HUDEP-2 (cell line): ENCODE measurements around the gene SAP130.

ENCODE experiments used
- DNase-seq, 76 experiments: peaks; one replicate each; lab custom pipeline; 2025; ENCODE audit not compliant: unreplicated experiment in 76 of 76; lab: John Stamatoyannopoulos, UW

The SAP130 gene

GRCh38 chr2:128027801-128028667 lies at the start of gene SAP130:
TSS of gene SAP130 (minus strand) at chr2:128028059. CDS start at chr2:128026292, 1,767 bp downstream.
- peak; percentile 56 to 98 (median 95) for DNase-seq

GRCh38 chr2:128076461-128077106 lies 48.7 kb upstream of the SAP130 start:
- DNase-seq = peak in 7 of 76 experiments; percentile 1 to 33 (median 17)

DNA sequence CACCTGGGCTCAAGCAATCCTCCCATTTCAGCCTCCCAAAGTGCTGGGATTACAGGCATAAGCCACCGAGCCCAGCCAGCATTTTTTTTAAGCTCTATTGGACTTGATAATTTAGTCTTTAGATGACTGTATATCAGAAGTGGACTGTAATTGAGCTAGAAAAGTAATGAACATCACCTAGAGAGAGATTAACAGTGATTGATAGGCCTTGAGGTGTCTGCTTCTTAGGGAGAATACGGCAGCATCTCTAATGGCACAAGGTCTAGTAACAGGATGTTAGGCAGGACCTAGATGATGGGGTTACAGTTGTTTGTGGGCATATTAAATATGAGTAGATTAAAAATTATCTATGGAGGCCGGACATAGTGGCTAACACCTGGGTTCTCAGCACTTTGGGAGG lies 45.4 kb upstream of the SAP130 start:
- no peak for DNase-seq

GRCh38 chr2:128069769-128070168 lies 41.9 kb upstream of the SAP130 start:
- DNase-seq = peak in 4 of 76 experiments; percentile 2 to 12 (median 10)

GRCh38 chr2:128064353-128064752 lies 36.5 kb upstream of the SAP130 start:
- no peak for DNase-seq

DNA sequence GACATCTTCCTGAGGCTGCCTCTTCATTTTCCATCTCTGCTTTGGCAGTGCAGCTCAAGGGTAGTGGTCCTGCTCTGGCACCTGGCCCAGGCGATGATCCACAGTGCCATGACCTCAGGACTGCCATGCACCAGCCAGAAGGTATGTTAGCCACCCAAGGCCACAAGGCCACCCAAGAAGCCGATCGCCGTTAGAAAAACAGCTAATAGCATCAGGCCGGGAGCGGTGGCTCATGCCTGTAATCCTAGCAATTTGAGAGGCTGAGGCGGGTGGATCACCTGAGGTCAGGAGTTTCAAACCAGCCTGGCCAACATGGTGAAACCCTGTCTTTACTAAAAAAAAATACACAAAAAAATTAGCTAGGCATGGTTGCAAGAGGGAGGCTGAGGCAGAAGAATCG lies 34.7 kb upstream of the SAP130 start:
- DNase-seq = no peak

GRCh38 chr2:128058114-128058513 lies 30.3 kb upstream of the SAP130 start:
- no peak for DNase-seq

DNA sequence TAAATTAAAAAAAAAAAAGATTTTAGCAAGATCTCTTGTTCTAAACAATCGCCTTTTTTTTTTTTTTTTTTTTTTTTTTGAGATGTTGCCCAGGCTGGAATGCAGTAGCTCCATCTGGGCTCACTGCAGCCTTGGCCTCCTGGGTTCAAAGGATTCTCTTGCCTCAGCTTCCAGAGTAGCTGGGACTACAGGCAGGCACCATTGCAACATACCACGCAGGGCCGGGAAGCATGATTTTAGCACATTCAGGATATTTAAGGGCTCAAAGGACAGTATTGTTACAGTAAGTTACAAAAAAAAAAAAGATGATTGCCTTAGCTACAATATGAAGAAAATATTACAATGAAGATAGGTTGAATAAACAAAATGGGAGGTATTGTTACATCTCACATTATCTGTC lies 29.5 kb upstream of the SAP130 start:
- no peak for DNase-seq

- DNase-seq = no peak
Observed at GRCh38 chr2:128054104-128054885, 26.4 kb upstream of the SAP130 start.

GRCh38 chr2:128053331-128053730 lies 25.5 kb upstream of the SAP130 start:
- DNase-seq = no peak

DNA sequence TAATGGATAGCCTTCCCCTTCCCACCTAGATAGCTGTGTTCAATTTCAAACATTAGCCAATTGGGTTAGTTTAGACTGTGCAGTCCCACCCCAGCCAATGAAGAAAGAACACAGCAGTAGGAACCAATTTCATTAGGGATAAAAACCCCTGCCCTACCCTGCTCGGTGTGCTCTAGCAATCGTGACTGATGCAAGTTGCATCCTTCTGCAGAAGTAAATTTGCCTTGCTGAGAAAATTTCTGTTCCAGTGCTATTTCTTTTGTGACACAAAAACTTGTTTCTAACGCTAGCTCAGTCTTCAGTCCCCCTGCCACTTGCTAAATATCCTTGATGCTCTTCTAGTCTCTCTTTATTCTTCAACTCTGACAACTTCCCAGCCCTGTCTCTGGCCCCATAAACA lies 15.2 kb upstream of the SAP130 start:
- DNase-seq = no peak

DNA sequence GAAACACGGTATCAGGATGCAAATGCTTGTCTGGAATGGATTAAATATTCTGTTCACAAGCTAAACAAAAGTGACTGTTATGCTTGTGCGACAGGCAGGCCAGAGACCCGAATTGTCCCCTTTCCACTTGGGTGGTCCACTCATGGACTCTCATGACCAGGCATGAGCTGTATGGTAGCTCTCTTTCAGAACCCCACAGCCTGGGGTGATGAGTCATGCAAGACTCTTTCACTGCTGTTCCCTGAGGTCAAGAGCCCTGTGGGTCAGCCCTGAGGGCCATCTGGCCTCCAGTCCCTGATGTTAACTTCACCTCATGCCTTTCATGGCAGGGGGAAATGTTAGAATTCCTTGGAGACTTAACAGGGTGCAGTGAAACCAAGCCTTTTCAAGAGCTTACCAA lies 13.7 kb upstream of the SAP130 start:
- no peak for DNase-seq

DNA sequence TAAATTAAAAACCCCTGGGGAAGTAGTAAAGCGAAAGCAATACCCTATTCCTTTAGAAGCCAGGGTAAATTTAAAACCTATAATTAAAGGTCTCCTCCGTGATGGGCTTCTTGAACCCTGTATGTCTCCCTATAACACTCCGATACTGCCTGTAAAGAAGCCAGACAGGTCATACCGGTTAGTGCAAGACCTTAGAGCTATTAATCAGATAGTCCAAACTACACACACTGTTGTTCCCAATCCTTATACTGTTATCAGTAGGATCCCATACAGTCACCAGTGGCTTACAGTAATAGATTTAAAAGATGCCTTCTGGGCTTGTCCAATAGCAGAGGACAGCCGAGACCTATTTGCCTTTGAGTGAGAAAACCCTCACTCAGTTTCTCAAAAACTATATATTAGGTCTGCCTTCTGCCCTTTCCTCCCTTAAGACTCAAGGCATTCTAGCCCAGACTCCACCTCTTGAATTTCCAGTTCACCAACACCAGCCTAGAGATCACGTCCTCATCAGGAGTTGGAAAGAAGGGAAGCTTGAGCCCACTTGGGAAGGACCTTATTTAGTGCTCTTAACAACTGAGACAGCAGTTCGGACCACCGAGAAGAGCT lies 12.4 kb upstream of the SAP130 start:
- no peak for DNase-seq

GRCh38 chr2:128039535-128039934 lies 11.7 kb upstream of the SAP130 start:
- DNase-seq = no peak

GRCh38 chr2:128038411-128038810 lies 10.6 kb upstream of the SAP130 start:
- DNase-seq = no peak

- no peak for DNase-seq
Observed at GRCh38 chr2:128037649-128038048, 9.8 kb upstream of the SAP130 start.

DNA sequence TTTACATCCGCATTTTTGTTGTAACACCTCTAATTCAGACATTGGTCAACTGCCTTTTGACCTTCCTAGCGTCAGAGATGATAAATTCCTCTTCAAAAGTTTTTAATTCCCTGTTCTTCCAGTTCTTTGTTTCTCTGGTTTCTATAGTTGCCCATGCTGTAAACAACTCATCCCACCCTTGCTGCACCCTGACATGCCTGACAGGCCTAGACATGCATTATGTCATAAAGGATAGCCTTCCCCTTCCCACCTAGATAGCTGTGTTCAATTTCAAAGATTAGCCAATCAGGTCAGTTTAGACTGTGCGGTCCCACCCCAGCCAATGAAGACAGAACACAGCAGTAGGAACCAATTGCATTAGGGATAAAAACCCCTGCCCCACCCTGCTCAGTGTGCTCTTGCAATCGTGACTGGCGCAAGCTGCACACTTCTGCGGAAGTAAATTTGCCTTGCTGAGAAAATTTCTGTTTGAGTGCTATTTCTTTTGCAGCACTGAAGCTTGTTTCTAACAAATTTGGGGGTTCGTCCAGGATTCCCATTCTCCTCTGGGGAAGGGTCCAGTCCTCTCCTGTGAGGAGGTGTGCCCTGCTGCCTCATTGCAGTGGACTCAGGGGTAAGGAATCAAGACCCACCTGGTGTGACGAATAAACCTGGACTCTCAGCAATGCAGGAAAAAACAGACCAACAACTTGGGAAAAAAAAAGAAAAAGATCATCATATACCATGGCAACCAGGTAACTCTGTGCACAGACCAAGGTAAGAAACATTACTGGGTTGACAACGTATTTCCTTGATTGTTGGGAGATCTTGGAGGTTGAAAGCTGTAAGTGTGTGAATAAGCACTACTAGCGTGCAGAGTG lies 9.1 kb upstream of the SAP130 start:
- no peak for DNase-seq

DNA sequence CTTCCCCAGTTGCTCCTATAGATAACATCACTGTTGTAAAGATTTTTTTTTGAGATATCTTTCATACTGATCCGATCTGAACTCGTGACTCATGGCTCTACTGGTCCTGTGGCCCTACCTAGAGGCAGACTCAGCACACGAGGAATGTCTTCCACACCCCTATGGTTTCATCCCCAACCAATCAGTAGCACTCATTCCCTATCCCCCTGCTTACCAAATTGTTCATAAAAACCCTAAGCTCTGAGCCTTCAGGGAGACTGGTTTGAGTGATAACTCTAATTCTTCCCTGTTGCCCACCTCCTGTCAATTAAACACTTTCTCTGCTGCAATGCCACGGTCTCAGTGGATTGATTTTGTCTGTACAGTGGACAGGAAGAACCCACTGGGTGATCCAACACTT lies 4.2 kb upstream of the SAP130 start:
- DNase-seq = no peak

- peak in 27 of 76 experiments; percentile 1 to 72 (median 29) for DNase-seq
Observed at GRCh38 chr2:128028668-128029054, 802 bp upstream of the SAP130 start.

GRCh38 chr2:128027278-128027800 lies 520 bp downstream of the SAP130 start:
- DNase-seq = peak; percentile 40 to 100 (median 98)
